Lower leg skin (tissue), 4 donors: ENCODE measurements around the gene TAF3. TPM values are rescaled to one million over a fixed set of nuclear protein-coding genes. Genes with fewer than 3 reads are reported as not detected.
"Not testable (repeated sequence)": the region's sequence is repeated elsewhere in the genome, so short reads cannot be mapped to it uniquely, and the experiment has no call there.

Source experiments
- DNase-seq, 2 donors: peaks; one replicate each; pipeline ENCODE4 v3.0.0-alpha.2; 2019; ENCODE audit warnings: low spot score in 2 of 2
- H3K4me3 ChIP-seq: fragments of 200-600 bp; sonication (generic); 2 replicates; pipeline ENCODE4 v1.5.1; 2017; ENCODE audit warnings: mild to moderate bottlenecking, low read depth; ENCODE audit not compliant: poor library complexity, severe bottlenecking
- CTCF ChIP-seq, 3 donors: fragments of 450-650 bp; IDR thresholded peaks; one replicate each; pipeline ENCODE4 v1.5.1; 2016; ENCODE audit warnings: antibody characterized with exemption in 3 of 3, mild to moderate bottlenecking in 3 of 3, moderate library complexity in 2 of 3
- POLR2A ChIP-seq, 2 donors: fragments of 450-650 bp; IDR thresholded peaks; one replicate each; pipeline ENCODE4 v1.6.1; 2016 to 2017; ENCODE audit warnings: antibody characterized with exemption in 2 of 2, mild to moderate bottlenecking in 1 of 2, moderate library complexity in 1 of 2
- WGBS, 2 donors: methylation state at CpG; one replicate each; pipeline ENCODE4 v1.1.5; 2018; 5-methylcytosine and 5-hydroxymethylcytosine counted together
- intact Hi-C: fragments of 100-400 bp; cut with DNase I; formaldehyde crosslinking; loops from one replicate; pipeline ENCODE4 v1.15.0; 2023; ENCODE audit warnings: low total_unique reads
- total RNA-seq, 4 donors: library from RNA; depleted of rRNA; stranded (reverse); fragments of >200 nt; gene quantifications; one replicate each; pipeline ENCODE4 v1.1.0, GENCODE V29; 2016

TAF3 gene
- total RNA-seq, 4 donors from 2014 or later = 5.0 to 8.3 (median 7.7) TPM

GRCh38 chr10:8017277-8017676, 199.0 kb downstream of the TAF3 start:
- DNase-seq = no peak
- WGBS, 2 donors = 62 to 68% methylated on average over 6 of the region's 6 CpGs
- H3K4me3 ChIP-seq = no peak overlapping the region
- intact Hi-C loops = no loop called here
- TF ChIP-seq CTCF (IDR thresholded peaks at IDR 0.05) (no peak), POLR2A (IDR thresholded peaks at IDR 0.05) (no peak)

GRCh38 chr10:8023321-8023720, 205.0 kb downstream of the TAF3 start:
- 85 to 96% methylated on average over 4 of the region's 4 CpGs for WGBS, 2 donors
- DNase-seq = no peak
- intact Hi-C loops = no loop called here
- H3K4me3 ChIP-seq = no peak overlapping the region
- TF ChIP-seq CTCF (IDR thresholded peaks at IDR 0.05) (no peak), POLR2A (IDR thresholded peaks at IDR 0.05) (no peak)

- DNase-seq = no peak
- no peak overlapping the region for H3K4me3 ChIP-seq
- WGBS, 2 donors = 93 to 95% methylated on average over 2 of the region's 2 CpGs
- TF ChIP-seq CTCF (IDR thresholded peaks at IDR 0.05) (no peak), POLR2A (IDR thresholded peaks at IDR 0.05) (no peak)
- intact Hi-C loops = no loop called here
Measured at GRCh38 chr10:8023851-8024250, 205.5 kb downstream of the TAF3 start.

DNA sequence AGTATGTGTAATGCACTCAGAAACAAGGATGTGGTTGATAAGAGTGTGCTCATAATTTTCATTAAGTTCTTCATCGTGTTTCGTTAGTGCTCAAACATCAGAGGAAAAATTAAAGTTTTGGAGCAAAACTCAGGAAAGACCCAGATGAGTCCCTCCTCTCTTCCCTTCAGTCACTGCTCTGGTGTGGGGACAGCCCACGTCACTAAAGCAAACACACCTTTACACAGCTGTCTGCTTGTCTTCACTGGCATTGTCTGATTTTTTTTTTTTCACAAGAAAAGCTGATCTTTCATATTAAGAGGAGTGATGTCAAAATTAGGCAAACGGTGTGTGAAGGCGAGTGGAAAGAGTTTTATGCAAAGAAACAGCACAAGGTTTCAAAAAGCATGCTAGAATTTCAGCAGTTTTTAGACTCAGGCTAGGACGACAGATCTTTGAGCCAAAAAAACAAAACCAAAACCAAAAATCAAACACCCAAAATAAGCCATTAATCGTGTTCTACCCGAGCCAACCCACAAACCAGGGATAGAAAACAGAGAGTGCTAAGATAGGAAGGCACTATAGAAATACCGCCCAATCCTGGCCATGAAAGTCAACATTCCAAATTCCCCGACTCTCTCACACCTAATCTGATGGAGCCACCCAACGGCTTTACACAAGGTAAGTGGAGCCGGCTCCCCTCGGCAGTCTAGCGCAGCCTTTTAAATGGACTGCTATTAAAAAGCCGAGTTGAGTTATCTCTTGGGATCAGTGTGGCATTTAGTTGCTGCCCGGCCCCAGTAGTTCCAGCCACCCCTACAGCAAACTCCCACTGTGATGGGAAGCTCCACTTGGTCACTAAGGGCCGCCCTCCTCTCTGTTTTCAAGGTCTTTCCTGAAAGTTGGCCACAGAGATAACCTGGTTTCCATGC, 208.3 kb downstream of the TAF3 start:
- no peak overlapping the region for H3K4me3 ChIP-seq
- DNase-seq = no peak
- intact Hi-C loops = no loop called here
- no peak for TF ChIP-seq CTCF (IDR thresholded peaks at IDR 0.05)
- WGBS, 2 donors = 51 to 54% methylated on average over 17 of the region's 17 CpGs

GRCh38 chr10:8031211-8031610, 212.9 kb downstream of the TAF3 start:
- WGBS, 2 donors = 92 to 94% methylated on average over 5 of the region's 5 CpGs
- H3K4me3 ChIP-seq, intact Hi-C loops, DNase-seq: not testable (repeated sequence)

GRCh38 chr10:8032558-8032957, 214.3 kb downstream of the TAF3 start:
- peak in 1 of 2 donors; percentile 40 for DNase-seq
- H3K4me3 ChIP-seq = no peak overlapping the region
- TF ChIP-seq CTCF (IDR thresholded peaks at IDR 0.05) (no peak), POLR2A (IDR thresholded peaks at IDR 0.05) (no peak)
- intact Hi-C loops = no loop called here
- 94 to 95% methylated on average over 7 of the region's 7 CpGs for WGBS, 2 donors
